M059J (cell line): ENCODE measurements around the gene WDR4. TPM values are rescaled to one million over a fixed set of nuclear protein-coding genes. Genes with fewer than 3 reads are reported as not detected.
"Not testable (repeated sequence)": the region's sequence is repeated elsewhere in the genome, so short reads cannot be mapped to it uniquely, and the experiment has no call there.

Experiments used
- DNase-seq: peaks from one replicate; pipeline ENCODE4 v3.0.0-alpha.2; 2012; ENCODE audit warnings: low read depth
- total RNA-seq: library from RNA; depleted of rRNA; stranded (reverse); fragments of >200 nt; shearing (Covaris generic); gene quantifications from 2 replicates; pipeline ENCODE4 v1.2.3, GENCODE V29; 2014; rRNA removed

Gene WDR4
- total RNA-seq, 1 experiment from 2014 or later, result 21.0 TPM

GRCh38 chr21:42815217-42815616 is 64.1 kb downstream of the WDR4 start:
- DNase-seq, result no peak

DNA sequence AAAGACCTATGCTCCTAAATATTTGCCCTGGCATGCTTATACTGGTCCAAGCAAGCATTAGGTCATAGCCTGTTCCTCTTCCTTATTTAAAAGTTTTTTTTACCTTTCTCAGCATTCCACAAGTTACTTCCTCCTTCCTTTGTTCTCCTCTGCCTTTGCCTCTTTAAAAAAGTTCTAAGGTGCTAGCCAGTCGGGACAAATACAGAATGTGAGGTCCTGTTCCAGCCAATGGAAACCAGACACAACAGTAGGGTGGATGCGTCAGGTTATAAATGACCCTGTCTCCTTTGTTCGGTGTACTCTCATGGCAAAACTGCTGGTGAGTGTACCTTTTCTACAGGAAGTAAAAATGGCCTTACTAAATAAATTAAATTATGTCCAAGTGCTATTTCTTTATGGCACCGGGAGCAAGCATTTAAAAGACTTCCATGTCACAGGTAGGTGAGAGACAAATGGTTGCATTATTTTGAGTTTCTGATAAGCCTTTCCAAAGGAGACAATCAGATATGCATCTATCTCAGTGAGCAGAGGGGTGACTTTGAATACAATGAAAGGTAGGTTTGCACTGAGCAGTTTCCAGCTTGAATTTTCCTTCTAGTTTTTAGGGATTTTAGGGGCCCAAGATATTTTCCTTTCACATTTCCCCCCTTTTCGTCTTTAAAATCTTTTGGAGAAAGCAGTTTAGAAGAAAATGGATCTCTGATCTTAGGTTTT is 66.7 kb downstream of the WDR4 start:
- DNase-seq, result not testable (repeated sequence)

DNA sequence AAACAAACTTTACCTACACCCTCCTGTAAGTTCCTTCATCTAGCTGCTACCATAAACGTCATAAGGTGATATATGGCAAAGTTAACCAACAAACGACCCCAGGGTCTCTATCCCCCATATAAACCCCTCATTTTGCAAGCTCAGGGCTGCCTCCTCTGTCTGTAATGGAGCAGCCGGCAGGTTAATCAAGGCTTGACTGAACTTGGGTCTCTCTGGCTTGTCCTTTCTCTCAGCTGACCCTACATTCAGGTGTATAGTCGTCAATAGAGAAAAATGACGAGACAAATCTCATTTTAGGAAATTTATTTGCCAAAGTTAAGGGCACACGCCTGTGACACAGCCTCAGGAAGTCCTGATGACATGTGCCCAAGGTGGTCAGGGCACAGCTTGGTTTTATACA is 67.4 kb downstream of the WDR4 start:
- DNase-seq, result no peak

DNA sequence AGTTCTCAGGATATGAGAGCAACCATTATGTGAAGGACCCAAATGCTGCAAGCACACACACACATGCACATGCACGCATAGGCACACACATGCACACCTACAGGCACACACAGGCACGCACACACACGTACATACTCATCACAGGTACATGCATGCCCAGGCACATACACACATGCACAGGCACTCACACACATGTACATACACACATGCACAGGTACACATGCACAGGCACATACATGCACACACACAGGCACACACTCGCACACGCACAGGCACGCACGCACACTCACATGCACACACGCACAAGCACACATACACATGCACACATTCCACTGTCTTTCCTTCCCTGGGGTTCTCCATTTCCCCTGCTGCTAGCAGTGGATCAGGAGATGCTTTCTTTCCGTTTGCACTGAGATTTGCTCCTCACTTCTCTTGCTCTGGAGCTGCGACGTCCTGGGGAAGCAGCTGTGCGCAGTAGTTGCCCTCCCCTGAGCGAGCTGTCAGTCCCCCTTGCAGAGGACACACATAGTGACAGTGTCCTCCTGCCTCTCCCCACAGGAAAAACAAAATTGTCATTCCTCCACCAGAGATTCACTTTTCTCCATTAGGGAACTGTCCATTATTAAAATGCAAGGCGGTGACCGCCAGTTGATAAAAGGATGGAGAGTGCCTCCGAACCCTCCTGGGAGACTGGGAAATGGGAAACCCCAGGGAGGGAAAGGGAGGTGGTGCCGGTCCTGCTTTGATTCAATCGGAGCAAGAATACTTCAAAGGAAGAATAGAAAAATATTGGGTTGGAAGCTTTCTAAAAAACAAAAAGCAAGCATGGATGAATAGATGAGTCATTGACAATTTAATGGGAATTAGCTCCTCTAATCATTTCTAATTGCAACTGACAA is 69.5 kb downstream of the WDR4 start:
- no peak for DNase-seq

DNA sequence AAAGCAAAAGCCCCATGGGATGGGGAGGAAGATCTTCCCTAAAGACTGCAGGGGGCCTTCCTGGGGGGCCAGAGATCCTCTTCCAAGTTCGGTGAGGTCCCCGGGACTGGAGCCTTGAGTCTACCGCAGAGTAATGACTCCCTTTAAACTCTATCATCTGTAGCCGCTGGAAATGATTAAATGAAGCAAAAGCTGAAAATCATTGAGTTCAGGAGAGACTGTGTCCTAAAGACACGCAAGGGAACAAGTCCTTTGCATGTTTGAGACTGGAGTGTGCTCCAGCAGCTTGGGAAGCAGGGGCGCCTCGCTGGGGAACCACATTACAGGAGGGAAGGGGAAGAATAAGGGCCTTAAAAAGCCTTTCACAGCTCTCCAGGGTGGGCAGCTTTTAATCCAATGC is 70.2 kb downstream of the WDR4 start:
- no peak for DNase-seq

- no peak for DNase-seq
Measured at GRCh38 chr21:42807938-42808613, 71.3 kb downstream of the WDR4 start.

DNA sequence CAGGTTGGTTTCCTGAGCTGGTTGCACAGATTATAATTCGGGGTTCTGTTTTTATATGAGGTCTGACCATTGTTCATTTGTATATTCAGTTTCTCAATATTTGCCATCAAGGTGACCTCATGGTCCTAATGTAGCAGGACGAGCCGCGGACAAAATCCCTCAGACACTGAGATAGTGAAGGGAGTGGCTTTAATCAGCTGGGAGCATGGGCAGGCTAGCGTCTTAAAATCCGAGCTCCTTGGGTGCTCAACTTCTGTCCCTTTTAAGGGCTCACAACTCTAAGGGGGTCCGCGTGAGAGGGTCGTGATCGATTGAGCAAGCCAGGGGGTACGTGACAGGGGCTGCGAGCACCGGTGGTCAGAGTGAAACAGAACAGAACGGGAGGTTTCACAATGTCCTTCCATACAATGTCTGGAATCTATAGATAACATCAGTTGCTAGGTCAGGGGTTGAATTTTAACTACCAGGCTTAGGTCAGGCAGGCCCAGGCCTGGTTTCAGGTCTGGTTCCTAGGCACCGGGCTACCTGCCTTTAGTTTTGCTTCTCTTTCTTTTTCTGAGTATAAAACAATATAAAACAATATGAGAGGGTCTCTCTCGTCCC is 71.9 kb downstream of the WDR4 start:
- DNase-seq, result not testable (repeated sequence)

GRCh38 chr21:42806509-42807140 is 72.7 kb downstream of the WDR4 start:
- DNase-seq, result no peak

- DNase-seq, result not testable (repeated sequence)
Measured at GRCh38 chr21:42801616-42802015, 77.7 kb downstream of the WDR4 start.

DNA sequence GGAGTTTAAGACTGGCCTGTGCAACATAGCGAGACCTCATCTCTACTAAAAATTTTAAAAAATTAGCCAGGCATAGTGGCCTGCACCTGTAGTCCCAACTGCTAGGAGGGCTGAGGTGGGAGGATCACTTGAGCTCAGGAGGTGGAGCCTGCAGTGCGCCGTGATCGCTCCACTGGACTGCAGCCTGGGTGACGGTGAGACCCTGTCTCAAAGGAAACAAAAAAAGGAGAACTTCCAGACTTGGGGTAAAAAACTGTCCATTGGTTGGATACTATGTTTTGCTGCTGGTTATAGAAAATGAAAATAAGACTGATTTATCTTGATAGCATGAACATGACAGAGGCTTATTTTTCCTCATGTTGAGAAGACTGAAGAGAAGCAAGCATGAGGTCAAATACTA is 79.4 kb downstream of the WDR4 start:
- DNase-seq, result no peak

DNA sequence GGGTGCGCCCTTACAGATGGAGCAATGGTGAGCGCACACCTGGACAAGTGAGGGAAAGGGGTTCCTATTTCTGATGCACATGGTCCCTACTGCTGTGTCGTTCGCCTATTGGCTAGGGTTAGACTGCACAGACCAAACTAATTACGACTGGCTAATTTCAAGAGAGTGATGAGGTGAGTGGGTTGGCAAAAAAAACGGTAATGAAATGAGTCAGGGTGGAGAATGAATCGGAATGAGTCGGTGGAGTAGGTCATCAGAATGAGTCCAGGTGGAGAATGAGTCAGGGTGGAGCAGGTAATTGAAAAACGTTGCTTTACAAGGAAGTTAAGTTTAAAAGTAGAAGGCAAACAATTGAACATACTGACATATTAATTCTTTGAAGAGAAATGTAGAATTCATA is 79.8 kb downstream of the WDR4 start:
- DNase-seq, result no peak

Other genes starting within 250 kb of the WDR4 start
- gene PDE9A, start 225.9 kb downstream of the WDR4 start, total RNA-seq, result 0.07 TPM in 1 of 2 replicates, not detected in the other
- gene NDUFV3, start 13.8 kb upstream of the WDR4 start, total RNA-seq, result 37.9 and 60.5 TPM in 2 replicates
- gene ERVH48-1, start 46.1 kb upstream of the WDR4 start, total RNA-seq, result 0.05 TPM in 1 of 2 replicates, not detected in the other
- 25.4 and 38.2 TPM in 2 replicates for gene PKNOX1, start 95.0 kb upstream of the WDR4 start, total RNA-seq
- gene CBS, start 196.3 kb upstream of the WDR4 start, total RNA-seq, result 6.3 and 20.9 TPM in 2 replicates
- 33.9 and 42.1 TPM in 2 replicates for gene U2AF1, start 228.0 kb upstream of the WDR4 start, total RNA-seq